ENCODE data around the gene MT1F.

- TF ChIP-seq POLR2A (IDR thresholded peaks at IDR 0.05; ENCODE audit: low read length) (no peak), GATA1 (IDR thresholded peaks at IDR 0.05; ENCODE audit: low read depth, low read length) (no peak)
These were observed 27.6 kb upstream of the MT1F start for GRCh38 chr16:56630134-56630533.
